IMR-90 (cell line): ENCODE results near the gene NUPR1. TPM values are rescaled to one million over a fixed set of nuclear protein-coding genes. Genes with fewer than 3 reads are reported as not detected.

Experiments
- ATAC-seq: fragments of 200-7000 bp; cut with Tn5 transposase; 2 replicates; pipeline ENCODE4 v1.9.1; 2020; ENCODE audit warnings: low read depth, mild to moderate bottlenecking, moderate library complexity
- BruUV-seq: library from RNA; stranded (reverse); fragments of 400-500 nt; replicated peaks from 2 replicates; lab custom pipeline; 2021; lab: Mats Ljungman, UMichigan
- CTCF ChIA-PET: fragments of 300-600 bp; formaldehyde crosslinking; extraction: SDS; loops from one replicate; lab custom pipeline; 2021; ENCODE audit warnings: antibody characterized with exemption; lab: Yijun Ruan, JAX
- POLR2A ChIA-PET: fragments of 300-600 bp; sonication (Branson Sonifier 250); formaldehyde crosslinking; loops from one replicate; lab custom pipeline; 2022; ENCODE audit warnings: antibody characterized with exemption; ENCODE audit not compliant: unreplicated experiment; lab: Charles Lee
- DNase-seq: peaks from one replicate; pipeline ENCODE4 v3.0.0; 2013
- H2AFZ ChIP-seq: replicated peaks from 2 replicates; pipeline ENCODE3; 2013; ENCODE audit warnings: low read length, mild to moderate bottlenecking; ENCODE audit not compliant: poor library complexity
- H2AK5ac ChIP-seq: 2 replicates; pipeline ENCODE4 v1.6.1; 2013; ENCODE audit warnings: low read depth, low read length, inconsistent platforms
- H2AK9ac ChIP-seq: replicated peaks from 2 replicates; pipeline ENCODE3; 2013; ENCODE audit warnings: mild to moderate bottlenecking, low read depth, low read length, moderate library complexity; ENCODE audit not compliant: poor library complexity
- H2BK120ac ChIP-seq: 2 replicates; pipeline ENCODE4 v1.6.1; 2013; ENCODE audit warnings: low read depth, low read length, inconsistent platforms
- H2BK15ac ChIP-seq: 3 replicates; pipeline ENCODE4 v1.6.1; 2013; ENCODE audit warnings: low read depth, low read length, inconsistent platforms
- H2BK20ac ChIP-seq: 2 replicates; pipeline ENCODE4 v1.6.1; 2013; ENCODE audit warnings: low read depth, mild to moderate bottlenecking, inconsistent platforms, low read length, moderate library complexity
- H2BK5ac ChIP-seq: 2 replicates; pipeline ENCODE4 v1.6.1; 2013; ENCODE audit warnings: mild to moderate bottlenecking, low read depth, low read length, inconsistent platforms; ENCODE audit not compliant: poor library complexity, severe bottlenecking
- H3K14ac ChIP-seq: replicated peaks from 2 replicates; pipeline ENCODE4 v1.6.1; 2013; ENCODE audit warnings: low read depth, low read length, inconsistent platforms
- H3K18ac ChIP-seq: 2 replicates; pipeline ENCODE4 v1.6.1; 2013; ENCODE audit warnings: low read depth, low read length, control low read depth
- H3K23ac ChIP-seq: 2 replicates; pipeline ENCODE4 v1.6.1; 2013; ENCODE audit warnings: low read depth, low read length, inconsistent platforms
- H3K27ac ChIP-seq: 2 replicates; pipeline ENCODE4 v1.5.1; 2013; ENCODE audit warnings: mild to moderate bottlenecking, control low read depth, low read length; ENCODE audit not compliant: insufficient read depth
- H3K27me3 ChIP-seq: 2 replicates; pipeline ENCODE4 v1.6.1; 2013; ENCODE audit warnings: low read length; ENCODE audit not compliant: control insufficient read depth, insufficient read depth
- H3K36me3 ChIP-seq: 2 replicates; pipeline ENCODE4 v1.6.1; 2013; ENCODE audit warnings: low read length, mixed read lengths; ENCODE audit not compliant: control insufficient read depth, insufficient read depth
- H3K4ac ChIP-seq: 2 replicates; pipeline ENCODE4 v1.6.1; 2013; ENCODE audit warnings: low read depth, low read length, inconsistent platforms
- H3K4me1 ChIP-seq: 2 replicates; pipeline ENCODE4 v1.6.1; 2013; ENCODE audit warnings: low read length, mixed read lengths; ENCODE audit not compliant: control insufficient read depth, insufficient read depth
- H3K4me2 ChIP-seq: 2 replicates; pipeline ENCODE4 v1.6.1; 2013; ENCODE audit warnings: low read depth, mild to moderate bottlenecking, control low read depth, low read length, moderate library complexity
- H3K4me3 ChIP-seq: 2 replicates; pipeline ENCODE4 v1.5.1; 2013; ENCODE audit warnings: low read depth, mild to moderate bottlenecking, control low read depth, low read length, moderate library complexity; ENCODE audit not compliant: insufficient read depth
- H3K56ac ChIP-seq: 2 replicates; pipeline ENCODE4 v1.6.1; 2013; ENCODE audit warnings: low read length, inconsistent platforms; ENCODE audit not compliant: insufficient read depth; ENCODE audit errors: extremely low read depth
- H3K79me1 ChIP-seq, 2 experiments: 2 replicates each; pipeline ENCODE4 v1.6.1; 2013; ENCODE audit warnings: low read length in 2 of 2, inconsistent platforms in 1 of 2, low read depth in 1 of 2
- H3K9ac ChIP-seq: 2 replicates; pipeline ENCODE4 v1.6.1; 2013; ENCODE audit warnings: low read depth, low read length, control low read depth
- H3K9me1 ChIP-seq: 2 replicates; pipeline ENCODE4 v1.6.1; 2013; ENCODE audit warnings: low read length, inconsistent platforms; ENCODE audit not compliant: insufficient read depth
- H3K9me3 ChIP-seq: 2 replicates; pipeline ENCODE4 v1.6.1; 2013; ENCODE audit warnings: low read length; ENCODE audit not compliant: control insufficient read depth, insufficient read depth
- H4K20me1 ChIP-seq: 2 replicates; pipeline ENCODE4 v1.6.1; 2013; ENCODE audit warnings: low read length, inconsistent platforms; ENCODE audit not compliant: insufficient read depth
- H4K5ac ChIP-seq: 2 replicates; pipeline ENCODE4 v1.6.1; 2013; ENCODE audit warnings: mild to moderate bottlenecking, low read depth, low read length, control low read depth
- H4K8ac ChIP-seq, 2 experiments: 2 replicates each; pipeline ENCODE4 v1.6.1; 2013; ENCODE audit warnings: low read depth in 2 of 2, low read length in 2 of 2, control low read depth in 1 of 2, inconsistent platforms in 1 of 2
- H4K91ac ChIP-seq: 2 replicates; pipeline ENCODE4 v1.6.1; 2013; ENCODE audit warnings: low read depth, low read length, inconsistent platforms; ENCODE audit not compliant: insufficient read depth
- BHLHE40 ChIP-seq: fragments of 150-350 bp; IDR thresholded peaks from 2 replicates; pipeline ENCODE4 v1.6.1; 2016; ENCODE audit warnings: mild to moderate bottlenecking, low read depth, low read length
- CEBPB ChIP-seq: IDR thresholded peaks from 2 replicates; pipeline ENCODE4 v1.6.1; 2012; ENCODE audit warnings: low read depth, low read length, improper control_type of control experiment
- CHD1 ChIP-seq: IDR thresholded peaks from 2 replicates; pipeline ENCODE4 v1.6.1; 2012; ENCODE audit warnings: low read depth, low read length, improper control_type of control experiment
- CTCF ChIP-seq: conservative IDR thresholded peaks from 2 replicates; pipeline ENCODE4 v1.5.1; 2012; ENCODE audit warnings: mild to moderate bottlenecking, low read depth, low read length, improper control_type of control experiment
- ELK1 ChIP-seq: fragments of 150-350 bp; IDR thresholded peaks from 2 replicates; pipeline ENCODE4 v1.6.1; 2016; ENCODE audit warnings: low read depth, mild to moderate bottlenecking, low read length, moderate library complexity, borderline replicate concordance
- FOS ChIP-seq: fragments of 150-350 bp; IDR thresholded peaks from 2 replicates; pipeline ENCODE4 v1.6.1; 2016; ENCODE audit warnings: low read depth, low read length
- MAZ ChIP-seq: IDR thresholded peaks from 2 replicates; pipeline ENCODE4 v1.6.1; 2012; ENCODE audit warnings: low read depth, mild to moderate bottlenecking, low read length, improper control_type of control experiment, moderate library complexity, borderline replicate concordance
- MXI1 ChIP-seq: IDR thresholded peaks from 2 replicates; pipeline ENCODE4 v1.6.1; 2012; ENCODE audit warnings: low read depth, mild to moderate bottlenecking, low read length, moderate library complexity, borderline replicate concordance
- NFE2L2 ChIP-seq: fragments of 150-350 bp; IDR thresholded peaks from 2 replicates; pipeline ENCODE4 v1.6.1; 2016; ENCODE audit warnings: low read depth, mild to moderate bottlenecking, low read length
- POLR2A ChIP-seq: IDR thresholded peaks from 2 replicates; pipeline ENCODE4 v1.6.1; 2012; ENCODE audit warnings: mild to moderate bottlenecking, low read depth, low read length
- RAD21 ChIP-seq: IDR thresholded peaks from 2 replicates; pipeline ENCODE4 v1.6.1; 2012; ENCODE audit warnings: low read length, improper control_type of control experiment
- RCOR1 ChIP-seq: IDR thresholded peaks from 2 replicates; pipeline ENCODE4 v1.6.1; 2012; ENCODE audit warnings: mild to moderate bottlenecking, low read length, improper control_type of control experiment; ENCODE audit not compliant: insufficient replicate concordance
- RFX5 ChIP-seq: IDR thresholded peaks from 2 replicates; pipeline ENCODE4 v1.8.0; 2012; ENCODE audit warnings: low read depth, mild to moderate bottlenecking, low read length, moderate library complexity
- SMC3 ChIP-seq: fragments of 150-350 bp; IDR thresholded peaks from 2 replicates; pipeline ENCODE4 v1.6.1; 2016; ENCODE audit warnings: low read depth, mild to moderate bottlenecking, antibody characterized with exemption, low read length, moderate library complexity
- USF2 ChIP-seq: fragments of 150-350 bp; IDR thresholded peaks from 2 replicates; pipeline ENCODE4 v1.6.1; 2017; ENCODE audit warnings: mild to moderate bottlenecking, antibody characterized with exemption, low read length, low read depth
- WGBS, 2 experiments: methylation state at CpG; one replicate each; pipeline versions ENCODE4 v1.1.5 to v1.1.7; 2013; ENCODE audit warnings: missing lambda C conversion rate in 2 of 2; ENCODE audit not compliant: insufficient read length in 1 of 2; ENCODE audit errors: extremely low coverage in 2 of 2; 5-methylcytosine and 5-hydroxymethylcytosine counted together
- dilution Hi-C: fragments of 300-500 bp; cut with HindIII; formaldehyde crosslinking; loops from one replicate; pipeline ENCODE4 v1.14.3; 2018; ENCODE audit warnings: low sequenced_read_pairs; ENCODE audit not compliant: unreplicated experiment
- in situ Hi-C: fragments of 300-500 bp; cut with MboI; formaldehyde crosslinking; loops from 3 replicates; pipeline ENCODE4 v1.14.3; 2019; ENCODE audit warnings: low sequenced_read_pairs, inconsistent platforms, mixed read lengths
- intact Hi-C: fragments of 100-400 bp; cut with micrococcal nuclease; formaldehyde crosslinking; loops from 2 replicates; pipeline ENCODE4 v1.10.0; 2022
- polyA plus RNA-seq, 3 experiments: library from polyadenylated mRNA; depleted of rRNA; stranded (reverse); fragments of >200 nt; gene quantifications; 2 replicates each; pipeline ENCODE4 v1.2.3, GENCODE V29; 2012; ENCODE audit warnings: low replicate concordance in 1 of 3
- total RNA-seq: library from RNA; depleted of rRNA; stranded (reverse); fragments of >200 nt; gene quantifications from 2 replicates; pipeline ENCODE4 v1.2.3, GENCODE V29; 2012

Gene NUPR1
- total and polyA plus RNA-seq, 2 of the 4 experiments (the other 2 are of a cell fraction): 10.2 to 27.9 TPM

DNA sequence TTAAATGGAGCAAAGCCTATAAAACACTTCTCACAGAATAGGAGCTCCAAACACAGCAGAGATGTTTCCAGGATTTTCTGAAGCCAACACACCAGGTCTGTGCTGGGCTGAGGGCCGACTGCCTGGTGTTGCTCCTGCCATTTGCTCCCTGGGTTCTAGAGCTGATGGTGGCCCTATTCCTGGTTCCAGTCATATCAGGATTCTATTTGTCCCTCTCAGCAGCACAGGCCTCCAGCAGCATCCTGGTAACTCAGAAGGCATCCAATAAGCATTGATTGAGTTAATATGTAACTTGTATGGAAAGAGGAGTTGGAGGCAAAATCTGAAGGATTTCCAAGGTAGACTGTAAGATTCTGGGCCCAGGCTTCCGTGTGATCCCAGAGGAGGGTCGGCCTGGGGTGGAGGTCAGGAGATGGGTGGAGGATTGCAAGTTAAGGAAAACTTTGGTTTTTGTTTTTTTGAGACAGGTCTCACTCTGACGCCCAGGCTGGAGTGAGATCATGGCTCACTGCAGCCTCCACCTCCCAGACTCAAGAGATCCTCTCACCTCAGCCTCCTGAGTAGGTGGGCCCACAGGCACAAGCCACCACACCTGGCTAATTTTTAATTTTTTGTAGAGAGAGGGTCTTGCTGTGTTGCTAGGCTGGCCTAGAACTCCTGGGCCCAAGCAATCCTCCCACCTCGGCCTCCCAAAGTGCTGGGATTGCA, 5.7 kb downstream of the NUPR1 start:
- no peaks in the 10 kb centered on the region for H3K27me3 ChIP-seq
- TF ChIP-seq RCOR1 (no peak), POLR2A (no peak), CHD1 (no peak), RFX5 (no peak), SMC3 (no peak), BHLHE40 (no peak), FOS (no peak), MAZ (no peak), RAD21 (no peak), ELK1 (no peak), CTCF (no peak), USF2 (no peak), NFE2L2 (no peak), CEBPB (no peak), MXI1 (no peak)

More for the DNA sequence above, 5.7 kb downstream of the NUPR1 start:
- Histone ChIP-seq H3K79me1 (peaks cover 12 to 21% of the 10 kb centered on the region in 2 experiments), H3K23ac (no peak overlapping the region), H2BK15ac (no peak overlapping the region), H2BK5ac (no peak overlapping the region), H3K27ac (no peak overlapping the region), H2BK20ac (no peak overlapping the region), H3K9ac (no peak overlapping the region), H4K20me1 (no peaks in the 10 kb centered on the region; the same call in 1 of the 2 replicates), H3K14ac (no peak overlapping the region), H2AK5ac (no peak overlapping the region), H4K8ac (no peak overlapping the region), H3K4me1 (peaks cover 5% of the 10 kb centered on the region; the same call in 1 of the 2 replicates), H3K56ac (no peak overlapping the region), H4K5ac (no peak overlapping the region), H3K18ac (no peak overlapping the region), H2AK9ac (no peak overlapping the region), H3K4me3 (no peak overlapping the region), H3K9me1 (peaks cover 9% of the 10 kb centered on the region; the same call in 1 of the 2 replicates), H3K4me2 (no peak overlapping the region), H2AFZ (no peak overlapping the region), H4K91ac (no peak overlapping the region), H3K36me3 (peaks cover 28% of the 10 kb centered on the region), H3K9me3 (no peaks in the 10 kb centered on the region), H2BK120ac (no peak overlapping the region), H3K4ac (no peak overlapping the region)
- no peak for ATAC-seq
- in situ Hi-C loops (no loop called here), dilution Hi-C loops (no loop called here), intact Hi-C loops (no loop called here)
- WGBS, 2 experiments: 93% methylated on average over 3 of the region's 5 CpGs; no CpG with 5 or more reads in 1 of the 2 experiments
- no TSS peak for BruUV-seq
- no peak for DNase-seq
- POLR2A ChIA-PET: interaction anchor here (0.5 kb wide), 1 partner anchor 10 kb away, joined by 11 read pairs; no protein-coding TSS in a partner anchor
- CTCF ChIA-PET: no interaction called here
